ENCODE results near the gene LILRA6. TPM values are rescaled to one million over a fixed set of nuclear protein-coding genes. Genes with fewer than 3 reads are reported as not detected.

Gene LILRA6
- total and polyA plus RNA-seq, 2 of the 13 experiments (the other 11 are each of a cell fraction or from before 2014, with no cell fraction given), result not detected

DNA sequence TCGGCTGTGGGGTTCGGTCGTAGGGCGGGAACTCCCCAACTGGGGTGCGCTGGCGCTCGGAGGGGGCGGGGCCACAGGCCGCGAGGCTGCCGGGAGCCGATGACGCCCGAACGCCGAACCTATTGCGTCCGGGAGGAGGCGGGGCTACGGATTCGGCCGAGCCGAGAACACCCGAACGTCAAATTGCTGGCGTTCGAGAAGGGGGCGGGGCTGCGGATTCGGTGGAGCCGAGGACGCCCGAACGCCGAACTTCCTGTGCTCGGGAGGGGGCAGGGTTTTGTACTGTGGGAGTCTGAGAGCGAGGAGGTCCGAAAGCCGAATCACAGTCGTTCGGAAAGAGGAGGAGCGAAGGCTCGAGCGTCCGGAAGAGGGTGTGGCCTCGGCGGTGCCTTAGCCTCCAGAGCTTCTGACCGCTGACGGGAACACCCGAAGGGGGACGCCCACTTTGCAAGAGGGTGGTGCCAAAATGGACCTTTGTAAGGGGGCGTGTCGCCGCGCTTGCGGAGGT is 52.0 kb downstream of the LILRA6 start (continued):
- TF ChIP-seq, protein P1, sequence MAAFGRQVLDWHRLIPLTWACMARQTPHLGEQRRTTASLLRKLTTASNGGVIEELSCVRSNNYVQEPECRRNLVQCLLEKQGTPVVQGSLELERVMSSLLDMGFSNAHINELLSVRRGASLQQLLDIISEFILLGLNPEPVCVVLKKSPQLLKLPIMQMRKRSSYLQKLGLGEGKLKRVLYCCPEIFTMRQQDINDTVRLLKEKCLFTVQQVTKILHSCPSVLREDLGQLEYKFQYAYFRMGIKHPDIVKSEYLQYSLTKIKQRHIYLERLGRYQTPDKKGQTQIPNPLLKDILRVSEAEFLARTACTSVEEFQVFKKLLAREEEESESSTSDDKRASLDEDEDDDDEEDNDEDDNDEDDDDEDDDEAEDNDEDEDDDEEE (CRISPR knock-in tag; IDR thresholded peaks at IDR 0.05), result no peak
- TF ChIP-seq SIN3A (IDR thresholded peaks at IDR 0.05; ENCODE audit: borderline replicate concordance, low read depth, low read length), result peak; percentile 65; the same call in 1 of the 2 replicates
- no peak for TF ChIP-seq MAFG (CRISPR knock-in tag; IDR thresholded peaks at IDR 0.05)
- TF ChIP-seq SRSF4 (IDR thresholded peaks at IDR 0.05; ENCODE audit: low read depth, low read length, poor library complexity, severe bottlenecking), result no peak
- TF ChIP-seq, protein P2, sequence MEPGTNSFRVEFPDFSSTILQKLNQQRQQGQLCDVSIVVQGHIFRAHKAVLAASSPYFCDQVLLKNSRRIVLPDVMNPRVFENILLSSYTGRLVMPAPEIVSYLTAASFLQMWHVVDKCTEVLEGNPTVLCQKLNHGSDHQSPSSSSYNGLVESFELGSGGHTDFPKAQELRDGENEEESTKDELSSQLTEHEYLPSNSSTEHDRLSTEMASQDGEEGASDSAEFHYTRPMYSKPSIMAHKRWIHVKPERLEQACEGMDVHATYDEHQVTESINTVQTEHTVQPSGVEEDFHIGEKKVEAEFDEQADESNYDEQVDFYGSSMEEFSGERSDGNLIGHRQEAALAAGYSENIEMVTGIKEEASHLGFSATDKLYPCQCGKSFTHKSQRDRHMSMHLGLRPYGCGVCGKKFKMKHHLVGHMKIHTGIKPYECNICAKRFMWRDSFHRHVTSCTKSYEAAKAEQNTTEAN (CRISPR knock-in tag; conservative IDR thresholded peaks at IDR 0.05), result no peak
- no peak for TF ChIP-seq TCF7L2 (IDR thresholded peaks at IDR 0.05; ENCODE audit: low read depth, low read length)
- TF ChIP-seq ZNF557 (CRISPR knock-in tag; IDR thresholded peaks at IDR 0.05), result no peak
- no peak for TF ChIP-seq ZNF205 (CRISPR knock-in tag; IDR thresholded peaks at IDR 0.05)
- TF ChIP-seq, protein P3, sequence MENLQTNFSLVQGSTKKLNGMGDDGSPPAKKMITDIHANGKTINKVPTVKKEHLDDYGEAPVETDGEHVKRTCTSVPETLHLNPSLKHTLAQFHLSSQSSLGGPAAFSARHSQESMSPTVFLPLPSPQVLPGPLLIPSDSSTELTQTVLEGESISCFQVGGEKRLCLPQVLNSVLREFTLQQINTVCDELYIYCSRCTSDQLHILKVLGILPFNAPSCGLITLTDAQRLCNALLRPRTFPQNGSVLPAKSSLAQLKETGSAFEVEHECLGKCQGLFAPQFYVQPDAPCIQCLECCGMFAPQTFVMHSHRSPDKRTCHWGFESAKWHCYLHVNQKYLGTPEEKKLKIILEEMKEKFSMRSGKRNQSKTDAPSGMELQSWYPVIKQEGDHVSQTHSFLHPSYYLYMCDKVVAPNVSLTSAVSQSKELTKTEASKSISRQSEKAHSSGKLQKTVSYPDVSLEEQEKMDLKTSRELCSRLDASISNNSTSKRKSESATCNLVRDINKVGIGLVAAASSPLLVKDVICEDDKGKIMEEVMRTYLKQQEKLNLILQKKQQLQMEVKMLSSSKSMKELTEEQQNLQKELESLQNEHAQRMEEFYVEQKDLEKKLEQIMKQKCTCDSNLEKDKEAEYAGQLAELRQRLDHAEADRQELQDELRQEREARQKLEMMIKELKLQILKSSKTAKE (CRISPR knock-in tag; IDR thresholded peaks at IDR 0.05; ENCODE audit: borderline replicate concordance), result no peak
- peak; percentile 56; the same call in 1 of the 2 replicates for TF ChIP-seq SP2 (CRISPR knock-in tag; IDR thresholded peaks at IDR 0.05)
- no peak for TF ChIP-seq ZNF841 (CRISPR knock-in tag; IDR thresholded peaks at IDR 0.05; ENCODE audit: borderline replicate concordance)
- TF ChIP-seq, protein P4, sequence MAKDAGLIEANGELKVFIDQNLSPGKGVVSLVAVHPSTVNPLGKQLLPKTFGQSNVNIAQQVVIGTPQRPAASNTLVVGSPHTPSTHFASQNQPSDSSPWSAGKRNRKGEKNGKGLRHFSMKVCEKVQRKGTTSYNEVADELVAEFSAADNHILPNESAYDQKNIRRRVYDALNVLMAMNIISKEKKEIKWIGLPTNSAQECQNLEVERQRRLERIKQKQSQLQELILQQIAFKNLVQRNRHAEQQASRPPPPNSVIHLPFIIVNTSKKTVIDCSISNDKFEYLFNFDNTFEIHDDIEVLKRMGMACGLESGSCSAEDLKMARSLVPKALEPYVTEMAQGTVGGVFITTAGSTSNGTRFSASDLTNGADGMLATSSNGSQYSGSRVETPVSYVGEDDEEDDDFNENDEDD (CRISPR knock-in tag; IDR thresholded peaks at IDR 0.05; ENCODE audit: borderline replicate concordance), result no peak
- no peak for TF ChIP-seq JUNB (CRISPR knock-in tag; IDR thresholded peaks at IDR 0.05; ENCODE audit: borderline replicate concordance)
- no peak for TF ChIP-seq ZNF430 (CRISPR knock-in tag; IDR thresholded peaks at IDR 0.05)
- TF ChIP-seq ZNF33A (CRISPR knock-in tag; IDR thresholded peaks at IDR 0.05; ENCODE audit: borderline replicate concordance), result no peak
- TF ChIP-seq STAT5B (CRISPR knock-in tag; IDR thresholded peaks at IDR 0.05), result no peak
- TF ChIP-seq, protein P5, sequence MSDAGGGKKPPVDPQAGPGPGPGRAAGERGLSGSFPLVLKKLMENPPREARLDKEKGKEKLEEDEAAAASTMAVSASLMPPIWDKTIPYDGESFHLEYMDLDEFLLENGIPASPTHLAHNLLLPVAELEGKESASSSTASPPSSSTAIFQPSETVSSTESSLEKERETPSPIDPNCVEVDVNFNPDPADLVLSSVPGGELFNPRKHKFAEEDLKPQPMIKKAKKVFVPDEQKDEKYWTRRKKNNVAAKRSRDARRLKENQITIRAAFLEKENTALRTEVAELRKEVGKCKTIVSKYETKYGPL (CRISPR knock-in tag; IDR thresholded peaks at IDR 0.05), result no peak
- TF ChIP-seq ZNF670 (CRISPR knock-in tag; IDR thresholded peaks at IDR 0.05; ENCODE audit: borderline replicate concordance), result no peak
- 0 out of 2 replicates have a peak, but pooled peaks have one; percentile 12 for TF ChIP-seq ZNF556 (CRISPR knock-in tag; IDR thresholded peaks at IDR 0.05; ENCODE audit: borderline replicate concordance)
- TF ChIP-seq, protein P6, sequence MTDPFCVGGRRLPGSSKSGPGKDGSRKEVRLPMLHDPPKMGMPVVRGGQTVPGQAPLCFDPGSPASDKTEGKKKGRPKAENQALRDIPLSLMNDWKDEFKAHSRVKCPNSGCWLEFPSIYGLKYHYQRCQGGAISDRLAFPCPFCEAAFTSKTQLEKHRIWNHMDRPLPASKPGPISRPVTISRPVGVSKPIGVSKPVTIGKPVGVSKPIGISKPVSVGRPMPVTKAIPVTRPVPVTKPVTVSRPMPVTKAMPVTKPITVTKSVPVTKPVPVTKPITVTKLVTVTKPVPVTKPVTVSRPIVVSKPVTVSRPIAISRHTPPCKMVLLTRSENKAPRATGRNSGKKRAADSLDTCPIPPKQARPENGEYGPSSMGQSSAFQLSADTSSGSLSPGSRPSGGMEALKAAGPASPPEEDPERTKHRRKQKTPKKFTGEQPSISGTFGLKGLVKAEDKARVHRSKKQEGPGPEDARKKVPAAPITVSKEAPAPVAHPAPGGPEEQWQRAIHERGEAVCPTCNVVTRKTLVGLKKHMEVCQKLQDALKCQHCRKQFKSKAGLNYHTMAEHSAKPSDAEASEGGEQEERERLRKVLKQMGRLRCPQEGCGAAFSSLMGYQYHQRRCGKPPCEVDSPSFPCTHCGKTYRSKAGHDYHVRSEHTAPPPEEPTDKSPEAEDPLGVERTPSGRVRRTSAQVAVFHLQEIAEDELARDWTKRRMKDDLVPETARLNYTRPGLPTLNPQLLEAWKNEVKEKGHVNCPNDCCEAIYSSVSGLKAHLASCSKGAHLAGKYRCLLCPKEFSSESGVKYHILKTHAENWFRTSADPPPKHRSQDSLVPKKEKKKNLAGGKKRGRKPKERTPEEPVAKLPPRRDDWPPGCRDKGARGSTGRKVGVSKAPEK (CRISPR knock-in tag; IDR thresholded peaks at IDR 0.05; ENCODE audit: borderline replicate concordance), result 0 out of 2 replicates have a peak, but pooled peaks have one; percentile 19
- no peak for TF ChIP-seq SNAPC2 (CRISPR knock-in tag; IDR thresholded peaks at IDR 0.05)

All from HepG2 (cell line).